ENCODE data around the gene PPP2R2C.

Gene PPP2R2C

GRCh38 chr4:6325788-6326290 lies 146.6 kb downstream of the PPP2R2C start:
- Histone ChIP-seq H3K36me3 (ENCODE audit: insufficient read depth, low read length) (no peaks in the 10 kb centered on the region), H3K4me3 (ENCODE audit: low read depth in 1 of 2, low read length in 2 of 2) (no peak overlapping the region), H4K20me1 (ENCODE audit: insufficient read depth, low read length) (peaks cover 13% of the 10 kb centered on the region; the same call in 1 of the 2 replicates), H3K27me3 (ENCODE audit: insufficient read depth, low read length, poor library complexity) (no peaks in the 10 kb centered on the region), H2AFZ (ENCODE audit: low read depth, low read length) (no peak overlapping the region), H3K79me2 (ENCODE audit: insufficient read depth, low read length) (no peaks in the 10 kb centered on the region), H3K4me1 (ENCODE audit: insufficient read depth, low read length) (no peaks in the 10 kb centered on the region), H3K9ac (ENCODE audit: low read depth, low read length) (no peak overlapping the region), H3K27ac (ENCODE audit: low read length) (no peak overlapping the region), H3K4me2 (ENCODE audit: insufficient read depth, low read length) (no peak overlapping the region), H3K9me3 (ENCODE audit: insufficient read depth, low read length, severe bottlenecking) (no peaks in the 10 kb centered on the region)
- TF ChIP-seq CTCF (IDR thresholded peaks at IDR 0.05; ENCODE audit: borderline replicate concordance, extremely low read depth, low read length, poor library complexity, severe bottlenecking) (no peak), EZH2 (IDR thresholded peaks at IDR 0.05; ENCODE audit: borderline replicate concordance, low read depth, low read length, severe bottlenecking) (no peak)
- ATAC-seq (ENCODE audit: insufficient read depth, low read depth), result no peak
- no peak for DNase-seq

GRCh38 chr4:6324999-6325787 lies 147.2 kb downstream of the PPP2R2C start:
- DNase-seq, result no peak
- H2AFZ ChIP-seq (ENCODE audit: low read depth, low read length), result no peak overlapping the region
- H3K9me3 ChIP-seq (ENCODE audit: insufficient read depth, low read length, severe bottlenecking), result no peaks in the 10 kb centered on the region
- ATAC-seq (ENCODE audit: insufficient read depth, low read depth), result no peak
- no peaks in the 10 kb centered on the region for H3K27me3 ChIP-seq (ENCODE audit: insufficient read depth, low read length, poor library complexity)
- H3K4me3 ChIP-seq (ENCODE audit: low read depth in 1 of 2, low read length in 2 of 2), result no peak overlapping the region
- TF ChIP-seq CTCF (IDR thresholded peaks at IDR 0.05; ENCODE audit: borderline replicate concordance, extremely low read depth, low read length, poor library complexity, severe bottlenecking) (no peak), EZH2 (IDR thresholded peaks at IDR 0.05; ENCODE audit: borderline replicate concordance, low read depth, low read length, severe bottlenecking) (no peak)
- no peaks in the 10 kb centered on the region for H3K36me3 ChIP-seq (ENCODE audit: insufficient read depth, low read length)
- H3K79me2 ChIP-seq (ENCODE audit: insufficient read depth, low read length), result no peaks in the 10 kb centered on the region
- H3K4me2 ChIP-seq (ENCODE audit: insufficient read depth, low read length), result no peak overlapping the region
- no peaks in the 10 kb centered on the region for H3K4me1 ChIP-seq (ENCODE audit: insufficient read depth, low read length)
- no peak overlapping the region for H3K27ac ChIP-seq (ENCODE audit: low read length)
- peaks cover 9% of the 10 kb centered on the region; the same call in 1 of the 2 replicates for H4K20me1 ChIP-seq (ENCODE audit: insufficient read depth, low read length)
- no peak overlapping the region for H3K9ac ChIP-seq (ENCODE audit: low read depth, low read length)

GRCh38 chr4:6324461-6324998 lies 147.9 kb downstream of the PPP2R2C start:
- H3K9ac ChIP-seq (ENCODE audit: low read depth, low read length), result no peak overlapping the region
- H4K20me1 ChIP-seq (ENCODE audit: insufficient read depth, low read length), result peaks cover 9% of the 10 kb centered on the region; the same call in 1 of the 2 replicates

More at GRCh38 chr4:6324461-6324998, 147.9 kb downstream of the PPP2R2C start:
- H3K4me1 ChIP-seq (ENCODE audit: insufficient read depth, low read length), result no peaks in the 10 kb centered on the region
- no peak for TF ChIP-seq CTCF (IDR thresholded peaks at IDR 0.05; ENCODE audit: borderline replicate concordance, extremely low read depth, low read length, poor library complexity, severe bottlenecking)
- no peak for TF ChIP-seq EZH2 (IDR thresholded peaks at IDR 0.05; ENCODE audit: borderline replicate concordance, low read depth, low read length, severe bottlenecking)
- H3K4me2 ChIP-seq (ENCODE audit: insufficient read depth, low read length), result no peak overlapping the region
- no peaks in the 10 kb centered on the region for H3K36me3 ChIP-seq (ENCODE audit: insufficient read depth, low read length)
- DNase-seq, result no peak
- no peak for ATAC-seq (ENCODE audit: insufficient read depth, low read depth)
- no peak overlapping the region for H3K27ac ChIP-seq (ENCODE audit: low read length)
- no peak overlapping the region for H2AFZ ChIP-seq (ENCODE audit: low read depth, low read length)
- H3K79me2 ChIP-seq (ENCODE audit: insufficient read depth, low read length), result no peaks in the 10 kb centered on the region
- no peaks in the 10 kb centered on the region for H3K27me3 ChIP-seq (ENCODE audit: insufficient read depth, low read length, poor library complexity)
- H3K4me3 ChIP-seq (ENCODE audit: low read depth in 1 of 2, low read length in 2 of 2), result no peak overlapping the region
- no peaks in the 10 kb centered on the region for H3K9me3 ChIP-seq (ENCODE audit: insufficient read depth, low read length, severe bottlenecking)
